Limb (tissue), 2 donors: ENCODE data around the gene EPHA6.
A peak's percentile ranks its signal among the peaks of the same experiment; 100 is the strongest.

Source experiments
- DNase-seq, 2 donors: peaks; one replicate each; pipeline ENCODE4 v3.0.0-alpha.2; 2016; ENCODE audit errors: extremely low spot score in 2 of 2

EPHA6 gene

GRCh38 chr3:97772926-97773325, 958.5 kb downstream of the EPHA6 start:
- no peak for DNase-seq

- no peak for DNase-seq
Observed at GRCh38 chr3:97778152-97778551, 963.8 kb downstream of the EPHA6 start.

GRCh38 chr3:97793420-97794019, 979.1 kb downstream of the EPHA6 start:
- DNase-seq = peak in 1 of 2 donors; percentile 66

- DNase-seq = no peak
Observed at GRCh38 chr3:97795951-97796350, 981.6 kb downstream of the EPHA6 start.
